Liver (tissue), 3 donors: ENCODE data around the gene FAM13A.

Experiments used
- EGR1 ChIP-seq, 2 donors: IDR thresholded peaks; 2 replicates each; pipeline ENCODE4 v1.6.1; 2016 to 2018; ENCODE audit warnings: antibody characterized with exemption in 2 of 2, low read depth in 2 of 2
- JUND ChIP-seq, 2 donors: IDR thresholded peaks; 2 replicates each; pipeline ENCODE4 v1.6.1; 2016; ENCODE audit warnings: antibody characterized with exemption in 2 of 2
- SP1 ChIP-seq: IDR thresholded peaks from 2 replicates; pipeline ENCODE4 v1.6.1; 2018; ENCODE audit warnings: antibody characterized with exemption, mild to moderate bottlenecking
- TAF1 ChIP-seq: conservative IDR thresholded peaks from 2 replicates; pipeline ENCODE4 v1.6.1; 2016; ENCODE audit warnings: antibody characterized with exemption, mild to moderate bottlenecking
- TF ChIP-seq, protein P1 (sequence below): IDR thresholded peaks from 2 replicates; pipeline ENCODE4 v1.6.1; 2016; ENCODE audit warnings: antibody characterized with exemption
- TF ChIP-seq, protein P2 (sequence below): fragments of 150-350 bp; IDR thresholded peaks from 2 replicates; pipeline ENCODE4 v1.5.1; 2017; ENCODE audit warnings: improper control_type of control experiment, low read depth, low read length; ENCODE audit not compliant: missing input control
- donor health status: healthy.
- donor health status: healthy.

DNA sequence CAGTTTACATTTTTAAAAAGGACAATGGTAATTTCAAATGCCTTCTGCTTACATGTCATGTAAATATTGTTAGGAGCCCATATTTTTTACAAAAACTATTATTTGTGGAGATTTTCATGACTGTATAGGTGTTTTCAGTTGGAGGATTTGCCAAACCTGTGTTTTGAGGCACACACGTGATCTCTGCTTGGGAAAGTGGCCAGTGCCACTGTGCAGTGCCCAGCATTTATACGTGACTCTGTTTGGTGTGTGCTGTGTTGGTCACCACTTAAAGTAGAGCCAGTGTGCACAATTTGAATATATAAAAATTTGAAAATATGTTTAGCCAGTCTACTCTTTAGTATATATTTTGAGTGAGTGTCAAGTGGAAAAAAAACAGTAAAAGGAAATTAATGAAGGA is 332.6 kb downstream of the FAM13A start:
- TF ChIP-seq, protein P1, sequence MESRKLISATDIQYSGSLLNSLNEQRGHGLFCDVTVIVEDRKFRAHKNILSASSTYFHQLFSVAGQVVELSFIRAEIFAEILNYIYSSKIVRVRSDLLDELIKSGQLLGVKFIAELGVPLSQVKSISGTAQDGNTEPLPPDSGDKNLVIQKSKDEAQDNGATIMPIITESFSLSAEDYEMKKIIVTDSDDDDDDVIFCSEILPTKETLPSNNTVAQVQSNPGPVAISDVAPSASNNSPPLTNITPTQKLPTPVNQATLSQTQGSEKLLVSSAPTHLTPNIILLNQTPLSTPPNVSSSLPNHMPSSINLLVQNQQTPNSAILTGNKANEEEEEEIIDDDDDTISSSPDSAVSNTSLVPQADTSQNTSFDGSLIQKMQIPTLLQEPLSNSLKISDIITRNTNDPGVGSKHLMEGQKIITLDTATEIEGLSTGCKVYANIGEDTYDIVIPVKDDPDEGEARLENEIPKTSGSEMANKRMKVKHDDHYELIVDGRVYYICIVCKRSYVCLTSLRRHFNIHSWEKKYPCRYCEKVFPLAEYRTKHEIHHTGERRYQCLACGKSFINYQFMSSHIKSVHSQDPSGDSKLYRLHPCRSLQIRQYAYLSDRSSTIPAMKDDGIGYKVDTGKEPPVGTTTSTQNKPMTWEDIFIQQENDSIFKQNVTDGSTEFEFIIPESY = no peak
- TF ChIP-seq EGR1 (IDR thresholded peaks at IDR 0.05; ENCODE audit: low read depth in 2 of 2) (no peak), JUND (IDR thresholded peaks at IDR 0.05) (no peak), TAF1 (no peak), SP1 (no peak)
- TF ChIP-seq, protein P2, sequence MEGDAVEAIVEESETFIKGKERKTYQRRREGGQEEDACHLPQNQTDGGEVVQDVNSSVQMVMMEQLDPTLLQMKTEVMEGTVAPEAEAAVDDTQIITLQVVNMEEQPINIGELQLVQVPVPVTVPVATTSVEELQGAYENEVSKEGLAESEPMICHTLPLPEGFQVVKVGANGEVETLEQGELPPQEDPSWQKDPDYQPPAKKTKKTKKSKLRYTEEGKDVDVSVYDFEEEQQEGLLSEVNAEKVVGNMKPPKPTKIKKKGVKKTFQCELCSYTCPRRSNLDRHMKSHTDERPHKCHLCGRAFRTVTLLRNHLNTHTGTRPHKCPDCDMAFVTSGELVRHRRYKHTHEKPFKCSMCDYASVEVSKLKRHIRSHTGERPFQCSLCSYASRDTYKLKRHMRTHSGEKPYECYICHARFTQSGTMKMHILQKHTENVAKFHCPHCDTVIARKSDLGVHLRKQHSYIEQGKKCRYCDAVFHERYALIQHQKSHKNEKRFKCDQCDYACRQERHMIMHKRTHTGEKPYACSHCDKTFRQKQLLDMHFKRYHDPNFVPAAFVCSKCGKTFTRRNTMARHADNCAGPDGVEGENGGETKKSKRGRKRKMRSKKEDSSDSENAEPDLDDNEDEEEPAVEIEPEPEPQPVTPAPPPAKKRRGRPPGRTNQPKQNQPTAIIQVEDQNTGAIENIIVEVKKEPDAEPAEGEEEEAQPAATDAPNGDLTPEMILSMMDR = no peak
